ENCODE results near the gene VARS2. TPM values are rescaled to one million over a fixed set of nuclear protein-coding genes. Genes with fewer than 3 reads are reported as not detected.
"Not testable (repeated sequence)": the region's sequence is repeated elsewhere in the genome, so short reads cannot be mapped to it uniquely, and the experiment has no call there.

Gene VARS2
- total and polyA plus RNA-seq, 9 of the 15 experiments (the other 6 are each of a cell fraction or from before 2014, with no cell fraction given): 1.6 to 53.6 (median 29.9) TPM

DNA sequence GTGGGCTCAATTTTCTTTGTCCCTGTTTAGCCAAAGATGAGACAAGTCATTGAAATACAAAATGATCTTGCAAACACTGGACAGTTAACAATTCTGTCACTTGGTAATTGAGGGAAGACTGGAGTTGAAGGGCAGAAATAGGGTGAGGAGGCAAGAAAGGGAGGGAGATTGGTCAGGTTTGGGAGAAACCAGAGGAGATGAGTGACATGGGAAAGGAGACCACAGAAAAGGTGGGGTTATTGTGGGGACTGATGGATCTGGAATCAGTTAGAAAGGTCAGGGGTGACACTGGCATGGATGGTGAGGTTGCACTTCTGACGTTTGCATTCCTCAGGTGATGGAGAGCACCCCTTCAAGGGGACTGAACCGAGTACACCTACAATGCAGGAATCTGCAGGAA, 5.3 kb upstream of the VARS2 start:
- intact Hi-C loops (cut with micrococcal nuclease): no loop called here
- FAIRE-seq (peak; percentile 26), ATAC-seq (no peak), DNase-seq (ENCODE audit: extremely low read depth in 1 of 4, low spot score in 3 of 4) (no peak)
- TF ChIP-seq CBFB (CRISPR knock-in tag; IDR thresholded peaks at IDR 0.05) (0 out of 2 replicates have a peak, but pooled peaks have one; percentile 25), ZC3H4 (CRISPR knock-in tag; IDR thresholded peaks at IDR 0.05; ENCODE audit: borderline replicate concordance) (0 out of 2 replicates have a peak, but pooled peaks have one; percentile 50), ZBTB1 (CRISPR knock-in tag; IDR thresholded peaks at IDR 0.05; ENCODE audit: borderline replicate concordance, low read depth) (0 out of 2 replicates have a peak, but pooled peaks have one; percentile 37), HDAC8 (tag; IDR thresholded peaks at IDR 0.05) (no peak), MED1 (CRISPR knock-in tag; IDR thresholded peaks at IDR 0.05; ENCODE audit: borderline replicate concordance) (0 out of 2 replicates have a peak, but pooled peaks have one; percentile 57), NFIX (CRISPR knock-in tag; IDR thresholded peaks at IDR 0.05; ENCODE audit: low read depth) (no peak), MAFK (IDR thresholded peaks at IDR 0.05; ENCODE audit: low read length) (0 out of 2 replicates have a peak, but pooled peaks have one; percentile 5)
- peaks cover 15% of the 10 kb centered on the region for H3K79me2 ChIP-seq (ENCODE audit: control insufficient read depth, insufficient read depth, low read length)
- peak overlapping the region; percentile 98 for H3K4me2 ChIP-seq (ENCODE audit: insufficient read depth, low read length)
- H4K20me1 ChIP-seq (replicated peaks; ENCODE audit: control insufficient read depth, insufficient read depth, low read length): no peaks in the 10 kb centered on the region
- 4% methylated on average over 2 of the region's 2 CpGs for WGBS (ENCODE audit: insufficient coverage, low coverage, missing lambda C conversion rate)
- peaks cover 8 to 13% of the 10 kb centered on the region in 2 experiments for H3K4me1 ChIP-seq (replicated peaks in 1 of 2; ENCODE audit: control insufficient read depth in 2 of 2, insufficient read depth in 2 of 2, low read length in 2 of 2)
- H3K36me3 ChIP-seq (ENCODE audit: control insufficient read depth, insufficient read depth, low read length): peaks cover 46% of the 10 kb centered on the region
- H3K4me3 ChIP-seq: peak overlapping the region; percentile 76
- peak overlapping the region; percentile 68 for H3K27ac ChIP-seq (ENCODE audit: extremely low read depth, low read depth, low read length)
- peak overlapping the region; percentile 79 for H2AFZ ChIP-seq (ENCODE audit: low read depth, low read length)
- no peaks in the 10 kb centered on the region for H3K9me1 ChIP-seq (ENCODE audit: control insufficient read depth, insufficient read depth, low read length)
- no peaks in the 10 kb centered on the region for H3K27me3 ChIP-seq (ENCODE audit: control insufficient read depth in 2 of 2, insufficient read depth in 2 of 2, low read length in 2 of 2)
- ChIA-PET POLR2A (interaction anchor here (0.6 to 2.5 kb wide), 6 partner anchors 11 to 266 kb away, joined by 3 to 17 read pairs (median 4); no protein-coding TSS in a partner anchor), CTCF (ENCODE audit: low intra/inter-chr PET ratio) (interaction anchor here (0.6 to 0.7 kb wide), 2 partner anchors 24 to 175 kb away, joined by 3 read pairs; partner anchors contain the start of gene DDR1)
- in situ Hi-C loops (cut with MboI): no loop called here
- BruUV-seq (replicated peaks): no TSS peak
- no peaks in the 10 kb centered on the region for H3K9me3 ChIP-seq (replicated peaks; ENCODE audit: control insufficient read depth, insufficient read depth, low read depth, low read length)
- H3K9ac ChIP-seq (ENCODE audit: insufficient read depth in 1 of 2, low read depth in 2 of 2, low read length in 2 of 2): peak overlapping the region; percentile 88 to 92

DNA sequence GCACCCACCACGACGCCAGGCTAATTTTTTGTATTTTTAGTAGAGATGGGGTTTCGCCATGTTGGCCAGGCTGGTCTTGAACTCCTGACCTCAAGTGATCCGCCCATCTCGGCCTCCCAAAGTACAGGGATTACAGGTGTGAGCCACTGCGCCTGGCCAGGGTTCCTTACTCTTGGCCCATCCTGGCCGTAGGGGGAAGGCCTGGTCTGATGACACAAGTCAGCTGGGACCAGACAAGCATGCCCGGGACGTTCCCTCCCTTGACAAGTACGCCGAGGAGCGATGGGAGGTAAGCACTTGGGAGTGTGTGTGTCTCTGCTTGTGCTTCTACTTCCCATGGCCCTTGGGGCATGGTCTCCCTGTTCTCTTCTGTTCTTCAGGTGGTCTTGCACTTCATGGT, 3.6 kb upstream of the VARS2 start:
- H4K20me1 ChIP-seq (replicated peaks; ENCODE audit: control insufficient read depth, insufficient read depth, low read length); H3K9me1 ChIP-seq (ENCODE audit: control insufficient read depth, insufficient read depth, low read length); H2AFZ ChIP-seq (ENCODE audit: low read depth, low read length); H3K4me2 ChIP-seq (ENCODE audit: insufficient read depth, low read length); CTCF ChIA-PET (ENCODE audit: low intra/inter-chr PET ratio); H3K27ac ChIP-seq (ENCODE audit: extremely low read depth, low read depth, low read length); BruUV-seq (replicated peaks); intact Hi-C loops (cut with micrococcal nuclease); H3K4me3 ChIP-seq; H3K9ac ChIP-seq (ENCODE audit: insufficient read depth in 1 of 2, low read depth in 2 of 2, low read length in 2 of 2); FAIRE-seq; H3K27me3 ChIP-seq (ENCODE audit: control insufficient read depth in 2 of 2, insufficient read depth in 2 of 2, low read length in 2 of 2); H3K9me3 ChIP-seq (replicated peaks; ENCODE audit: control insufficient read depth, insufficient read depth, low read depth, low read length); ATAC-seq; DNase-seq (ENCODE audit: extremely low read depth in 1 of 4, low spot score in 3 of 4): not testable (repeated sequence)
- Histone ChIP-seq H3K4me1 (replicated peaks in 1 of 2; ENCODE audit: control insufficient read depth in 2 of 2, insufficient read depth in 2 of 2, low read length in 2 of 2) (peaks cover 23 to 26% of the 10 kb centered on the region in 2 experiments), H3K79me2 (ENCODE audit: control insufficient read depth, insufficient read depth, low read length) (peaks cover 23% of the 10 kb centered on the region), H3K36me3 (ENCODE audit: control insufficient read depth, insufficient read depth, low read length) (peaks cover 50% of the 10 kb centered on the region)
- WGBS (ENCODE audit: insufficient coverage, low coverage, missing lambda C conversion rate): 94% methylated on average over 12 of the region's 12 CpGs
- in situ Hi-C loops (cut with MboI): loop anchor here (10.0 kb wide), 1 partner anchor 464 kb away; no protein-coding TSS in a partner anchor
- POLR2A ChIA-PET: interaction anchor here (0.6 to 1.0 kb wide), 5 partner anchors 27 to 375 kb away, joined by 3 read pairs; partner anchors contain the start of gene IER3

Data from K562 (cell line).